ENCODE measurements around the gene SYNDIG1L.

The SYNDIG1L gene

DNA sequence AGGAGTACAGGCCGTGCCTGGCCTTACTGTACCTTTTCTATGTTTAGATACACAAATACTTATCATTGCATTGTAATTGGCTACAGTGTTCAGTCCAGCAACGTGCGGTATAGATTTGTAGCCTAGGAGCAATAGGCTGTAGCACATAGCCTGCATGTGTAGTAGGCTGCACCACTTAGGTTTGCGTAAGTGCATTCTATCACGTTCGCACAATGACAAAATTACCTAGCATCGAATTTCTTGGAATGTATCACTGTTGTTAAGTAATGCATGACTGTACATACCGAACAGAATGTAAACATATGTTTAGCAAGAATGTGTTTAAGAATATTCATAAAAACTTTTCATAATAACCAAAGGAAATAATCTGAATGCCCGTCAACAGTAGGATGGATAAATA lies 45.8 kb downstream of the SYNDIG1L start:
- TF ChIP-seq, protein P1, sequence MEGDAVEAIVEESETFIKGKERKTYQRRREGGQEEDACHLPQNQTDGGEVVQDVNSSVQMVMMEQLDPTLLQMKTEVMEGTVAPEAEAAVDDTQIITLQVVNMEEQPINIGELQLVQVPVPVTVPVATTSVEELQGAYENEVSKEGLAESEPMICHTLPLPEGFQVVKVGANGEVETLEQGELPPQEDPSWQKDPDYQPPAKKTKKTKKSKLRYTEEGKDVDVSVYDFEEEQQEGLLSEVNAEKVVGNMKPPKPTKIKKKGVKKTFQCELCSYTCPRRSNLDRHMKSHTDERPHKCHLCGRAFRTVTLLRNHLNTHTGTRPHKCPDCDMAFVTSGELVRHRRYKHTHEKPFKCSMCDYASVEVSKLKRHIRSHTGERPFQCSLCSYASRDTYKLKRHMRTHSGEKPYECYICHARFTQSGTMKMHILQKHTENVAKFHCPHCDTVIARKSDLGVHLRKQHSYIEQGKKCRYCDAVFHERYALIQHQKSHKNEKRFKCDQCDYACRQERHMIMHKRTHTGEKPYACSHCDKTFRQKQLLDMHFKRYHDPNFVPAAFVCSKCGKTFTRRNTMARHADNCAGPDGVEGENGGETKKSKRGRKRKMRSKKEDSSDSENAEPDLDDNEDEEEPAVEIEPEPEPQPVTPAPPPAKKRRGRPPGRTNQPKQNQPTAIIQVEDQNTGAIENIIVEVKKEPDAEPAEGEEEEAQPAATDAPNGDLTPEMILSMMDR (IDR thresholded peaks at IDR 0.05; ENCODE audit: borderline replicate concordance, insufficient read depth, low read depth, low read length): no peak
- H3K4me3 ChIP-seq (ENCODE audit: low read depth, low read length): no peak overlapping the region

DNA sequence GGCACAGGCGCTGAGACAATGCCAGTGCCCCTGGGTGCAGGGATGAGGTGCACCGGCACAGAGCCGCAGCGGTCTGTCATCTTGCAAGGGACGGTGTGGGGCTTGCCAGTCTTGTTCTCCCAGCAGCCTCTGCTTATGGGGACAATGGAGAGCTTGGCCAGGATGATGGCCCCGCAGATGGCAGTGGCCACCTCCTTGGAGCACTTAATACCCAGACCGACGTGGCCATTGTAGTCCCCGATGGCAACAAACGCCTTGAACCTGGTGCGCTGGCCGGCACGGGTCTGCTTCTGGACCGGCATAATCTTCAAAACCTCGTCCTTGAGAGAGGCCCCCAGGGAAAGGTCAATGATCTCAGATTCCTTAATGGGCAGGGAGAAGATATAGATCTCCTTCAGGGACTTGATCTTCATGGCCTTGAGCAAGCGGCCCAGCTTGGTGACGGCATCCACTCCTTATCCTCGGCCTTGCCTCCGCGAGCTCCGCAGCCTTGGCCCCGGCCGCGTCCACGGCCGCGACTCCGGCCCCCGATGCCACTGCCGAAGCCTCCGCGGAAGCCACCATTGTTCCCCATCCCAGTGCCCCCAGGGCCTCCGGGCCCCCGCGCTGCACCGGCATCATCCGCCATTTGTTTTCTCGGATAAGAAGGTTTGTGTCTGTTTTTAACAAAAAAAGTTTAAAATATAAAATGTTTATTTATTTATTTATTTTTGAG lies 47.9 kb downstream of the SYNDIG1L start:
- no peak overlapping the region for H3K4me3 ChIP-seq (ENCODE audit: low read depth, low read length)
- TF ChIP-seq, protein P1 (IDR thresholded peaks at IDR 0.05; ENCODE audit: borderline replicate concordance, insufficient read depth, low read depth, low read length): no peak

DNA sequence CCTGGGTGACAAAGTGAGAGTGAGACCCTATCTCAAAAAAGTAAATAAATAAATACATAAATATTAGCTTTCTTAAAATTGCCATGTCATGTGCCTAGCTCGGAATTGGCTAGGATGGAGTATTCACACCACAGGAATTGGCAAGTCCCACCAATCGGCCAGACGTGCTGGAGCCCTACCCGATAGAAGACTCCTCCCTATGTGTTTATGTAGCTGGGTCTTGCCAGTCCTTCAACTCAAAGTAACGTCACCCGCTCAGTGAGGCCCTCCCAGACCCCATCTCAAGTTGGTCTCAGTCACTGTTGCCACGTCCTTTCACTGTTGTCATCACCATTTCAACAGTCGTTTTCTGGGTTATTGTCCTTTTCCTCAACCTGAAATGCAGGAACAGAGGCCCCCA lies 57.6 kb downstream of the SYNDIG1L start:
- H3K4me3 ChIP-seq (ENCODE audit: low read depth, low read length): no peak overlapping the region
- TF ChIP-seq, protein P1 (IDR thresholded peaks at IDR 0.05; ENCODE audit: borderline replicate concordance, insufficient read depth, low read depth, low read length): no peak

DNA sequence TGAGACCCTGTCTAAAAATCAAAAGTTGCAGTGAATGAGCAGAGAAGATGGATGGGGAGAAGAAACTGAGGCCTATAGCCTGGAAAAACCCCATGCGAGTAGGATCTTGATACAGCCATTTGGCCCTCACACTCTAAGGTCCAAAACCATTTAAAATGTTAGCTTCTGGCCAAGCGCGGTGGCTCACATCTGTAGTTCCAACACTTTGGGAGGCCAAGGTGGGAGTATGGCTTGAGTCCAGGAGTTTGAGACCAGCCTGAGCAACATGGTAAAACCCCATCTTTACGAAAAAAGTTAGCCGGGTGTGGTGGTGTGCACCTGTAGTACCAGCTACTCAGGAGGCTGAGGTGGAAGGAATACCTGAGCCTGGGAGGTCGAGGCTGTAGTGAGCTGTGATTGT lies 58.0 kb downstream of the SYNDIG1L start:
- TF ChIP-seq, protein P1 (IDR thresholded peaks at IDR 0.05; ENCODE audit: borderline replicate concordance, insufficient read depth, low read depth, low read length): no peak
- no peak overlapping the region for H3K4me3 ChIP-seq (ENCODE audit: low read depth, low read length)

DNA sequence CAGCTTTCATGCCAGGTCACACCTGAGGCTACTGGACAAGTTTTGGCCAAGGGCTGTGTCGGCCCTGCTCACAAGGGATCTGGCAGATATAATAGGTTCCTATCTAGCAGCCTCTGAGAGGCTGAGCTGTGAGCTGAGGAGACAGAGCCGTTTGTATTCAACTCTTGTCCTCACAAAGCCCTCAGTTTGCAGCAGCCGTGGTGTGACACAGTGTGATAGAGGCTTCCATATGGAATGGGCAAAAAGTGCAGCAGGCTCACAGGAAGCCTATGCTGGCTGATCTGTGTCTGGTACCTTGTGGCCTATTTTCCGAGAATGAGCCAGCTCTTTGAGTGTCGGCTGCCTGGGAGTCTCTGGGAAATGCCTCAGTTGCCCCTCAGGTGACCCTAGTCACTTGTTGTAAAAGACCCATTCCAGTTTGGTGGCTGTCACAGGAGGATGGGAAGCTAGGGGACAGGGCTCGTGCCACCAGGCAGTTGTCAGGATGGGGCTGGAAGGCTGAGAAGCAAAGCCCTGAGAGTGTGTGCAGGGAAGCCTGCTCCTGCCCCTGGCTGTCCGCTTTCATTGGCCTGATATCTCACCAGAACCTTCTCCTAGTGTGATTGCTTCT lies 61.6 kb downstream of the SYNDIG1L start:
- H3K4me3 ChIP-seq (ENCODE audit: low read depth, low read length): no peak overlapping the region
- TF ChIP-seq, protein P1 (IDR thresholded peaks at IDR 0.05; ENCODE audit: borderline replicate concordance, insufficient read depth, low read depth, low read length): no peak

DNA sequence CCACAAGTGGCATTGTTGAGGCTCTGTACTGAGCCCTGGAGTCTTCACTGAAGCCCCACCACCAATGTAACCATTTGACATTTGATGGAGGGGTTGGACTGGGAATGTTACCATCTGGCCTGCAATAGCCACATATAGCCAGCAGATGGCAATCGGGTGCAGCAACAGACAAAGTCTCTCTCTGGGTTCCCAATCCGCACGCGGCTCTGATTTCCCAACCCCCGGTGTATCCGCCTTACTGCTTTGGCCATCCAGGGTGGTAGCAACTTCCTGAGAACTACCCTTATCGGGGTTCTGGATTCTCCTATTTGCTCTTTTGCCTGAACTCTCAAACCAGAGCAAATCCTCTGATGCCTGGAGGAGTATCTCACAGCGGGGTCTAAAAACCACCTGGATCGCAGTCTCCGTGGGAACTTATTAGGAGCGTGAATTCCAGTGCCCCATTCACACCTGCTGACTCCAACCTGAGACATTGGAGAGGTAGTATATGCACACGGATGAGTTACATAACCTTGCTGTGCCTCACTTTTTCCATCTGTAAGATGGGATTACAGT lies 63.6 kb downstream of the SYNDIG1L start:
- TF ChIP-seq, protein P1 (IDR thresholded peaks at IDR 0.05; ENCODE audit: borderline replicate concordance, insufficient read depth, low read depth, low read length): peak; percentile 95

DNA sequence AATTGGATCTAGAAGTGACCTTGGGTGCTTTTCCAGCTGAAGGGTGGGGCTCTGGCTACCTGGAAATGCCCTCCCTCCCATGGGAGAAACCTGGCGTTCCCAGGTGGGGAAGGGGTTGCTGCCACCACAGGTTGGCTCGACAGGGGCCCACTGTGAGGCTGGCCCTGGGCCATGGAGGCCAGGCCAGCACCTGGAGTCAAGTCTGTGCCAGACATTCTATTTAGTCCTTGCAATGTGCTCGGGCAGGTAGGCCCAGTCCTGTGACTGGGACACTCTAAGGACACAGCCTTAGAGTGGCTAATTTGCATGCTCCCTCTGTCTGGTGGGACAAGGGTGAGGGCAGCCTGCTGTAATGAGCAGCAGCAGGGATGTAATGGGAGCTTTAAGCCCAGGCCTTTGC lies 65.8 kb downstream of the SYNDIG1L start:
- TF ChIP-seq, protein P1 (IDR thresholded peaks at IDR 0.05; ENCODE audit: borderline replicate concordance, insufficient read depth, low read depth, low read length): no peak
- H3K4me3 ChIP-seq (ENCODE audit: low read depth, low read length): no peak overlapping the region

More for the DNA sequence above, 63.6 kb downstream of the SYNDIG1L start:
- H3K4me3 ChIP-seq (ENCODE audit: low read depth, low read length): no peak overlapping the region
